ENCODE data around the gene HSPA14.
A peak's percentile ranks its signal among the peaks of the same experiment; 100 is the strongest.
"Not testable (repeated sequence)": the region's sequence is repeated elsewhere in the genome, so short reads cannot be mapped to it uniquely, and the experiment has no call there.

Gene HSPA14

DNA sequence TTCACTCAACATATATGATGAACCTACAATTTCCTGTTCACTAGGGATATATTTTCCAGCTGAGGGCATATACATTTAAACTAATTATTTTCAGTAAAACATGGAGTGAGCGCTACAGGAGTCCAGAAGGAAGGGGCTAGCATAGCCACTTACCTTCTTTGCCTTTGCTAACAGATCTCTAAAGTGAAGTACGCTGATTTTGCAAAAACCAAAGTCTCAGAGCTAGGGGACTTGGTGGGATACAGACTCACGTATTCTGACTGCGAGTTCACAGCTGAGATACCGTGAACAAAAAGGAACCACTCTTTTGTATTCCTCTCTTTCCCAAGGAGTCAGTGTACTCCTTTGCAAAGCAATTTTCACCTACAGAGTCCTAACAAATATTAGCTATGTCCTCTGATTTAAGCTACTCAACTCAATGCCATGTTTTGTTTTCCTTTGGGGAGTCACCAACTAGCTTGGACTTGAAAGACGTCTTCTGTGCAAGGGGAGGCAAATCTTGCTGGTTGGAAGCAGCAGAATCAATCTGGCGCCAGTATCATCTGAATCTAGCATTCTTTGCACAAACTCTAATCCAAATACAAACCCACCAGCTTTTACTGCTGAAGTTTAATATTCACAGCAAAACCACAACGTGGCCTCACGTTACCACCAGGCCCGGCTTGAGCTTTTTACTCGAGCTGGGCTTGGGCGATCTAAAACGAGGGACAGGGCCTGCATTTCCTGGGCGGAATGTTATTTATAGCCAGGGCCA lies 926 bp upstream of the HSPA14 start:
- DNase-seq (ENCODE audit: low read depth in 2 of 2) = no peak

DNA sequence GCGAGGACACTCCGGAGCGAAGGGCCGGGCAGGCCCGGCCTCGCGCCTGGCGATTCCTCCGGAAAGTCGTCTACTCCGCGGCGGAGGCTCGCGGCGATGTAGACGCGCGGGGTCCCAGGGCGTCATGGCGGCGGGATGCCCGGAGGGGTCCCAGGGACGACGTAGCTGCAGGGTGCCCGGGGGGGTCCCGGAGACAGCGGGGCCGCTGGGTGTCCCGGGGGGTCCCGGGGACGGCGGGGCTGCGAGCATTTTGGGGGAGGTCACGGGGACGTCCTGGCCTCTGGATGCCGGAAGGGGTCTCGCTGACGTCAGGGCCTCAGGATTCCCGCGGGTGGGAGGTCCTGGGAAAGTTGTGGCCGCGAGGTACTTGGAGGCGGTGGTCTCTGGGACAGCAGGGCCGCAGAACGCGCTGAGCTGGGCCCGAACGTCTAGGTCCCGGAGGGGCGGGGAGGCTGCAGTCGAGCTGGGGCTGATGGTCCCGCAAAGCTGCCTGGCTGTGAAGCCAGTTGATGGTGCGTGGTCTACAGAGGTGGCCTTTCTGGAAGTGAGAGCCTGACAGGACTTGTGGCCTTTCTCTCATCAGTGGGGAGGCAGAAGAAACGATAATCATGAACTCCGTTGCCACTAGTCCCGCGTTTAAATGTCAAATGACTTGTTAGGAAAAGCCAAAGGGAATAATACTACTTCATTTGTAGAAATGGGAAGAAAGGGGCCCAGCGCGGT lies 637 bp downstream of the HSPA14 start:
- no peak for DNase-seq (ENCODE audit: low read depth in 2 of 2)

DNA sequence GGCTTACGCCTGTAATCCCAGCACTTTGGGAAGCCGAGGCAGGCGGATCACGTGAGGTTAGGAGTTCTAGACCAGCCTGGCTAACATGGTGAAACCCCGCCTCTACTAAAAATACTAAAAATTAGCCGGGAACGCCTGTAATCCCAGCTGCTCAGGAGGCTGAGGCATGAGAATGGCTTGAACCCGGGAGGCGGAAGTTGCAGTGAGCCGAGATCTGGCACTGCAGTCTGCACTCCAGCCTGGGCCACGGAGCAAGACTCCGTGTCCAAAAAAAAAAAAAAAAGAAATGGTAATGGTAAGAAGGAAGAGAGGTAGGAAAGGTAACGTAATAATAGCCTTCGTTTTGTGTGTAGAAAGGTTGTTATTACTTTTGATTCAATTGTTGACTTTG lies 1.2 kb downstream of the HSPA14 start:
- no peak for DNase-seq (ENCODE audit: low read depth in 2 of 2)

DNA sequence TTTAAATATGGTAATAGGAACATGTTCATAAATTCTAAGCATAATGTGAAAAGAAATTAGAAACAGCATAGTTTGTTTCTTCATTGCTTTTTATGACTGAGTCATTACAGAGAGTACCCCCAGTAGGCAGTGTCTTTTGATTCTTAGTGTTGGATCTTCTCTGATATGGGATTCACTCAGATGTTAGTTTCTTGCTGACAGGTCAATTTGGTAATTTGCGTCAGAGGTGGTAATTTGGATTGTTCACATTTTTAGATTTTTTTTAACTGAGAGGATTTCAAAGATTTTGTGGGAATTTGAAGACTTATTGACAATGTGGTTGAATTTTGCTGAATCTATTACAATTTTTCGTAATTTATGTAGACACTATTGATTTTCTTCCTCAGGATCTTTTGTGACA lies 2.1 kb downstream of the HSPA14 start:
- no peak for DNase-seq (ENCODE audit: low read depth in 2 of 2)

GRCh38 chr10:14843327-14843988 lies 5.4 kb downstream of the HSPA14 start:
- DNase-seq (ENCODE audit: low read depth in 2 of 2) = no peak

GRCh38 chr10:14844948-14845347 lies 6.8 kb downstream of the HSPA14 start:
- DNase-seq (ENCODE audit: low read depth in 2 of 2) = no peak

DNA sequence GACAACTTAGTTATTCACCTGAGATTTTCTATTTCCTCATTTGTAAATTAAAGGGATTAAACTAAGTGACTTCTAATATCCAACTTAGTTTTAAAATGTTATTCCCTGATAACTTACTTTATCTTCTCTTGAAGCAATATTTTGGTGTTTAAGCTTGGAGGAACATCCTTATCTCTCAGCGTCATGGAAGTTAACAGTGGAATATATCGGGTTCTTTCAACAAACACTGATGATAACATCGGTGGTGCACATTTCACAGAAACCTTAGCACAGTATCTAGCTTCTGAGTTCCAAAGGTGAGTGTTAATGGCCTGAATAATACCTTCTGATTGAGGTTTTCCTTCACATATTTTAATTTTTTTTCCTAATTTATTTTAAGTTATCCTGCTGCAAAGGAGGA lies 14.1 kb downstream of the HSPA14 start:
- DNase-seq (ENCODE audit: low read depth in 2 of 2) = no peak

GRCh38 chr10:14855453-14855852 lies 17.3 kb downstream of the HSPA14 start:
- no peak for DNase-seq (ENCODE audit: low read depth in 2 of 2)

GRCh38 chr10:14858338-14858960 lies 20.3 kb downstream of the HSPA14 start:
- DNase-seq (ENCODE audit: low read depth in 2 of 2) = no peak

DNA sequence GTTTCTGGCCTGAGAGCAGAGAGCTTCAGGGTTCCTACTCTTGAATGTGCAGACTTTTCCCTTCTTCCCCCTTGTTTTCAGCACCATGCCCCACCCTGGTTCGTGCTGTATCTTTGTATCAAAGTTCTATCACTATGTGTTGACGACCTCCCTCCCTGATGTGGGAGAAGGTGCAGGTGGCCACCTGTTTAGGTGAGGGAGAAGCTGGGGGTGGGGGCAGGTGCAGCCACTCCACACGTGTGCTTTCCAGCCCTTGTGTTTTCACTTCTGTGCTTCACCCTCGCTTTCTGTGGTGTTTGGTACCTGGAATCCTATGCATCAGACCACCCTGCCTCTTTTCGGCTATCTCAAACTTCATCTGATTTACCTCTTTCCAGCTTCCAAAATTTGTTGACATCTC lies 20.9 kb downstream of the HSPA14 start:
- no peak for DNase-seq (ENCODE audit: low read depth in 2 of 2)

- DNase-seq (ENCODE audit: low read depth in 2 of 2) = no peak
These were observed 21.7 kb downstream of the HSPA14 start for GRCh38 chr10:14859775-14860174.

- DNase-seq (ENCODE audit: low read depth in 2 of 2) = no peak
These were observed 22.7 kb downstream of the HSPA14 start for GRCh38 chr10:14860791-14861190.

GRCh38 chr10:14864466-14864865 lies 26.4 kb downstream of the HSPA14 start:
- DNase-seq (ENCODE audit: low read depth in 2 of 2) = not testable (repeated sequence)

GRCh38 chr10:14864871-14865270 lies 26.8 kb downstream of the HSPA14 start:
- not testable (repeated sequence) for DNase-seq (ENCODE audit: low read depth in 2 of 2)

DNA sequence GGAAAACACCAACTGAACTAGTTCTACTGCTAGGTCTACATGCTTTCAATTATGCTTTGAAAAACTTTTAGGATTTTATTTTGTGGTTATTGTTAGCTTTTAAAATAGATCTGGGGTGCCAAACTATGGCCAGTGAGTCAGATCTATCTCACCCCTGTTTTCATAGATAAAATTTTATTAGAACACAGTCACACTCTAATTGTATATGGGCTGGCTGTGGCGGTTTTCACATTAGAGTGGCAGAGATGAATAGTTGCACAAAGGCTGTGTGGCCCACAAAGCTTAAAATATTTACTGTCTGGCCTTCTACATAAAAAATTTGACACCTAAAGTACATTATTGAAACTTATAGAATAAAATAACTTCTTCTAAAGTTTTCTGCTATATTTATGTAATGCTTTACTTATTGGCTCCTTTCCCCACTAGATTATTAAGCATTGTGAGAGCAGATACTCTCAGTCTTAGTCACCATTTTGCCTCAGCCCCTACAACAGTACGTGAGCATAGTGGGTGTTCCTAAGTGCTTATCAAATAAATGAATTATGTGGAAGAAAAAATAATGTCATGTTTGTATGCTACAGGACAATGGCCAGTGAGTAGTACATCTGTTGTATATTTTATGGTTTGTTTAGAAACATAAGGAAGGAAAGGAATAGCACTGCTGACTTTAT lies 35.1 kb downstream of the HSPA14 start:
- DNase-seq (ENCODE audit: low read depth in 2 of 2) = no peak

DNA sequence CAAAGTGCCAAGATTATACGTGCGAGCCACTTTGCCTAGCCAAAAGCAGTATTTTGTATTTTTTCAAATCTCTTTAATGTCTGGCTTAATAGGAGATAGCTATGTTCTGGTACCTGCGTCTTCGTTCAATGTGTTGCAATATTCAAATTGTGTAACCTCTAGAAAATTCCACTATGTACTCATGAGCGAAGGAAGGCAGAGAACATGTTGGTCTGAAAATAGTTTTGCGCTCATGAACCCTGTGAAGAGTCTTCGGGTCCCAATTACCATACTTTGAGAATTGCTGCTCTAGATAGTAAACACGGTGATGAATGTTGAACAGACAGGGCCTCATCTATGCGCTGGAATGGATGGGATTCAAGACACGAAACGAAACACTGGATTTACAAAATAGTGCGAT lies 37.8 kb downstream of the HSPA14 start:
- DNase-seq (ENCODE audit: low read depth in 2 of 2) = no peak

DNA sequence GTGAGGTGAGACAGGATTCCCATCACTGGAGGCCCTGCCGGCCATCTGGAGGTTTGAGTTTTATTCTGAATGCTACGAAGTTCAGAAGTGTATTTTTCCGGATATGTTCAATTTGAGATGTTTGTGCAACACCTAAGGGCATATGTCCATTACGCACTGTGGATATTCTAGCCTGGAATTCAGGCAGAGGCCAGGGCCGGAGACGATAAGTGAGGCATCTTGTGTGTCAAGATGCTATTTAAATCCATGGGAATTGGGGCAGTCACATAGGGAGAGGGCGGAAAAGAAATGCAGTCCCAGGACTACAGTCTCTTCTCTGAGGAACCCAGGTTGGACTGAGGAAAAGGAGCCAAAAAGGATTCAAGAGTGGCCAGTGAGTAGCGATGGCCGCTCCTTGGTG lies 38.7 kb downstream of the HSPA14 start:
- DNase-seq (ENCODE audit: low read depth in 2 of 2) = no peak

DNA sequence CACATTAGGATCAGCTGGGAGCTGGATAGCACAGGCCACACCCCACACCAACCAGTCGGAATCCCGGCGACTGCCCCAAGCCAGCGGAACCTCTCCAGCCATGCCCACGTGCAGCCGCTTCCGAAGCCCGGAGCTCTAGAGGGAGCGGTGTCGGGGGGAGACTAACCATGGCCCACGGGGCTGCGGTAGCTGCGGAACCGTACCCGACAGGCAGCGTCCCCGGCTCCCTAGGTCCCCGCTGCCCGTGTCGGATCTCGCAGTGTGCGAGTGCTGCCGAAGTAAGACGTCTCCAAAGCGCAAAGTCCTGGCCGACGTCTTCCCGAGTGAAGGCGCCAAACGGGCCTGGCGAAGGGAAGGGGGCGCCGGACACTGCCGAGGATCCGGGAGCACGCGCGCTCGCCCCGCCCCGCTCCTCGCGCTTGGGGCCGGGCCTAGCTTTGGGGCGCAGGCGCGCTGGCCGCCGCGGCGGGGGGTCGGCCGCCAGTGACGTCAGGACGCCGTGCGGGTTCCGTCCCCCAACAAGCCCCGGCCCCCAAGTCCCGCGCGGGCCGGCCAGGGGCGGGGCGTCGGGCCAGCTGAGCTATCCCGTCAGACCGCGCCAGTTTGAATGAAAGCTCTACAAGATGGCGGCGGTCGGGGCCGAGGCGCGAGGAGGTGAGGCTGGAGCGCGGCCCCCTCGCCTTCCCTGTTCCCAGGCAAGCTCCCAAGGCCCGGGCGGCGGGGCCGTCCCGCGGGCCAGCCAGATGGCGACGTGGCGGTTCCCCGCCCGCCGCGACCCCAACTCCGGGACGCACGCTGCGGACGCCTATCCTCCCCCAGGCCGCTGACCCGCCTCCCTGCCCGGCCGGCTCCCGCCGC lies 40.4 kb downstream of the HSPA14 start, which contains the start of gene SUV39H2:
TSS of gene SUV39H2 (plus strand) at position 601 of the 858 bp plus-strand sequence. CDS start at position 624, 23 bp downstream.
- peak; percentile 93 to 94 for DNase-seq (ENCODE audit: low read depth in 2 of 2)

DNA sequence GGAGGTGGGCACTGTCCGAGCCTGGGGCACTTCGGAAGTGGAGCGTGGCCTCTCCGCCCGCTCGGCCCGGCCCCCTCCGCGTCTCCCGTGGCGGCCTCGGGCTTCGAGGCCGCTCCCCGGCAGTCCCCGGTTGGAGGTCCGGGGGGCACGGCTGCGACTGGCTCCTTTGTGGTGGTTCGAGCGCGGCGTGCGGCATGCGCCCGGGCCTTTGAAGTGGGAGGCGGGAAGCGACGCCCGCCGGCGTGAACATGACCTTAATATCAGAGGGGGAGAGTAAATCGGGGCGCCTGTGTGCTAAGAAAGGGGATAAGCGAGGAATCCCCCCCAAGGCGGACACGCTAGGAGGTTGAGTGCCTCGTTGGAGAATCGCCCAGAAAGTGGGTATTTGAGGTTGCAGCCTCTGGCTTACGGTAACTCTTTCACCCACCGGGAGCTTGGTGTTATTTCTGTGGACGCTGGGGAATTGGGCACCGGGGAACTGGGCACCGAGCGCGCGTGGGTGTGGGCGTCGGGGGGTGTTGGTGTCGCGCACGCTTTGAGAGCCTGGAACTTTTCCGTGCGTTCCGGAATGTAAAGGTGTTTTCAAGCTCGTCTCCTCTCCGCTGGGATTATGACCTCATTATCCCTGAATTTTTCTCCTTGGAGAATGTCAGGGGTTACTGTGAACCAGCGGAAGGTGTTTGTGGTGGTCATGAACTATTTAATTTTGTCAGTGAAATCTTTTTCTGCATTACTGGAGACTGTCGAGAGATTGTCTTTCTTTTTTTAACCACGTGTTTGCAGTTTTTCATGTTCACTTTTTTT lies 41.2 kb downstream of the HSPA14 start:
- peak; percentile 8 to 17 for DNase-seq (ENCODE audit: low read depth in 2 of 2)

DNA sequence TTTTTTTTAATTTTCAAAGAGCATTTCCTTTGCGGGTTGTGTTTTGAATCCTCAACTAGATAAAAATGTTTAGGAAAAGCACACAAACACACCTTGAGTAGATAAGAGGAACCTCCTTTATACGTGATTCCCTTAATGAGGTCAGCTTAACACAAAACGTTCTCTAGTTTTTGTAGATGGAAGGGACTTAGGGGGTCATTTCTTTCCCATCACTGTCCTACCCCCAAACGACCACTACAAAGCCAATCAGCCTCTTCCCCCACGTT lies 41.8 kb downstream of the HSPA14 start:
- no peak for DNase-seq (ENCODE audit: low read depth in 2 of 2)
